HG02970 (cell line): ENCODE data around the gene PAX3.

ENCODE experiments used
- ATAC-seq: cut with Tn5 transposase; IDR thresholded peaks from one replicate; pipeline ENCODE4 v1.9.1; 2021; ENCODE audit warnings: mild to moderate bottlenecking, moderate library complexity, moderate number of reproducible peaks; ENCODE audit not compliant: unreplicated experiment, low FRiP score

The PAX3 gene

GRCh38 chr2:222298311-222299150 is at the start of gene PAX3:
TSS of gene PAX3 (minus strand) at chr2:222298998. CDS start at chr2:222298615, 383 bp downstream.
- no peak for ATAC-seq

GRCh38 chr2:222341331-222341730 is 42.5 kb upstream of the PAX3 start:
- ATAC-seq: no peak

- no peak for ATAC-seq
Measured at GRCh38 chr2:222338374-222338773, 39.6 kb upstream of the PAX3 start.

- no peak for ATAC-seq
Measured at GRCh38 chr2:222336931-222337330, 38.1 kb upstream of the PAX3 start.

GRCh38 chr2:222336442-222336841 is 37.6 kb upstream of the PAX3 start:
- no peak for ATAC-seq

GRCh38 chr2:222334914-222335313 is 36.1 kb upstream of the PAX3 start:
- ATAC-seq: no peak

- no peak for ATAC-seq
Measured at GRCh38 chr2:222333397-222333796, 34.6 kb upstream of the PAX3 start.

- no peak for ATAC-seq
Measured at GRCh38 chr2:222332116-222332515, 33.3 kb upstream of the PAX3 start.

GRCh38 chr2:222330910-222331309 is 32.1 kb upstream of the PAX3 start:
- ATAC-seq: no peak

GRCh38 chr2:222322236-222322635 is 23.4 kb upstream of the PAX3 start:
- no peak for ATAC-seq

- no peak for ATAC-seq
Measured at GRCh38 chr2:222320436-222321395, 21.9 kb upstream of the PAX3 start.

GRCh38 chr2:222319586-222320435 is 21.0 kb upstream of the PAX3 start:
- ATAC-seq: peak; percentile 39

- peak; percentile 50 for ATAC-seq
Measured at GRCh38 chr2:222318712-222319585, 20.2 kb upstream of the PAX3 start.

GRCh38 chr2:222318026-222318711 is 19.4 kb upstream of the PAX3 start:
- peak; percentile 44 for ATAC-seq

- no peak for ATAC-seq
Measured at GRCh38 chr2:222315443-222316121, 16.8 kb upstream of the PAX3 start.

GRCh38 chr2:222313816-222314215 is 15.0 kb upstream of the PAX3 start:
- no peak for ATAC-seq

GRCh38 chr2:222311978-222312738 is 13.4 kb upstream of the PAX3 start:
- no peak for ATAC-seq
